Colonic mucosa (tissue), 4 donors: Measurements from ENCODE around the gene ROBO1. TPM values are rescaled to one million over a fixed set of nuclear protein-coding genes. Genes with fewer than 3 reads are reported as not detected.

Experiments used
- DNase-seq: peaks from one replicate; pipeline ENCODE4 v3.0.0-alpha.2; 2020
- H3K27ac ChIP-seq: fragments of 200-600 bp; one replicate; pipeline ENCODE4 v1.8.0; 2021
- H3K27me3 ChIP-seq: fragments of 200-600 bp; one replicate; pipeline ENCODE4 v1.8.0; 2021
- H3K36me3 ChIP-seq: fragments of 200-600 bp; one replicate; pipeline ENCODE4 v1.8.0; 2021
- H3K4me1 ChIP-seq: fragments of 200-600 bp; one replicate; pipeline ENCODE4 v1.8.0; 2021; ENCODE audit warnings: mild to moderate bottlenecking
- H3K4me3 ChIP-seq: fragments of 200-600 bp; one replicate; pipeline ENCODE4 v1.8.0; 2021
- H3K9ac ChIP-seq, 2 donors: one replicate each; pipeline ENCODE4 v1.7.0; 2013; ENCODE audit warnings: control low read depth in 2 of 2, low read depth in 2 of 2, low read length in 2 of 2
- H3K9me3 ChIP-seq: fragments of 200-600 bp; one replicate; pipeline ENCODE4 v1.8.0; 2021
- intact Hi-C: fragments of 100-400 bp; cut with DNase I; formaldehyde crosslinking; loops from one replicate; pipeline ENCODE4 v1.14.1; 2022
- total RNA-seq, 2 donors: library from RNA; stranded (reverse); fragmentation: NEBNext Ultra II Directional in 1 of 2; extraction: Animal tissue kit (Norgen Biotek cat#: 25700) in 1 of 2; gene quantifications; one replicate each; pipeline ENCODE4 v1.2.1, GENCODE V29; 2021
- TF ChIP-seq, protein P1 (sequence below): fragments of 200-600 bp; IDR thresholded peaks from one replicate; pipeline ENCODE4 v1.8.0; 2022; ENCODE audit warnings: antibody characterized with exemption, mild to moderate bottlenecking
- donor health status: healthy.
- donor health status: DM: no; HTN: no; CAD: no.
- donor health status: DM: no; HTN: no; CAD: no.

Gene ROBO1
- total RNA-seq, 2 donors from 2014 or later = 8.1 to 9.4 TPM

DNA sequence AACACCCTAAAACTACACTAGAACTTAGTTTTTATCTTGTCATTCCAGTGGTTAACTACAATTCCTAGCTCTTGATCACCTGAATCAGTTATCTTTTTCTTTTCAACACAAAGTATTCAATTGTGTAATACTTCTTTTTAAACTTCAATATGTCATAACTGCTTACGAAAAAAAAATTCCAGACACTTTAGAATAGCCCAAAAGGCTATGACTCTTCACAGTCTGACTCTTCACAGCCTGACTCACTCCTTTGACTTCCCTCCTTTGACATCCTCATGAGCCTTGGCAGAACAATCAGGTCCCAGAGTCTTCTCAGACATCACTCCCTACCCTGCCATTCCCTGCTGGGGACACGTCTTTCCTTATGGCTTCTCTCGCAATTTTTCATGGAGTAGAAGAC, 727.1 kb downstream of the ROBO1 start:
- no peaks in the 10 kb centered on the region for H3K9me3 ChIP-seq
- H3K27me3 ChIP-seq = no peaks in the 10 kb centered on the region
- TF ChIP-seq, protein P1, sequence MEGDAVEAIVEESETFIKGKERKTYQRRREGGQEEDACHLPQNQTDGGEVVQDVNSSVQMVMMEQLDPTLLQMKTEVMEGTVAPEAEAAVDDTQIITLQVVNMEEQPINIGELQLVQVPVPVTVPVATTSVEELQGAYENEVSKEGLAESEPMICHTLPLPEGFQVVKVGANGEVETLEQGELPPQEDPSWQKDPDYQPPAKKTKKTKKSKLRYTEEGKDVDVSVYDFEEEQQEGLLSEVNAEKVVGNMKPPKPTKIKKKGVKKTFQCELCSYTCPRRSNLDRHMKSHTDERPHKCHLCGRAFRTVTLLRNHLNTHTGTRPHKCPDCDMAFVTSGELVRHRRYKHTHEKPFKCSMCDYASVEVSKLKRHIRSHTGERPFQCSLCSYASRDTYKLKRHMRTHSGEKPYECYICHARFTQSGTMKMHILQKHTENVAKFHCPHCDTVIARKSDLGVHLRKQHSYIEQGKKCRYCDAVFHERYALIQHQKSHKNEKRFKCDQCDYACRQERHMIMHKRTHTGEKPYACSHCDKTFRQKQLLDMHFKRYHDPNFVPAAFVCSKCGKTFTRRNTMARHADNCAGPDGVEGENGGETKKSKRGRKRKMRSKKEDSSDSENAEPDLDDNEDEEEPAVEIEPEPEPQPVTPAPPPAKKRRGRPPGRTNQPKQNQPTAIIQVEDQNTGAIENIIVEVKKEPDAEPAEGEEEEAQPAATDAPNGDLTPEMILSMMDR = no peak
- no peak overlapping the region for H3K9ac ChIP-seq
- intact Hi-C loops = no loop called here
- H3K4me3 ChIP-seq = no peak overlapping the region
- no peak for DNase-seq
- H3K4me1 ChIP-seq = no peaks in the 10 kb centered on the region
- no peak overlapping the region for H3K27ac ChIP-seq
- H3K36me3 ChIP-seq = no peaks in the 10 kb centered on the region

DNA sequence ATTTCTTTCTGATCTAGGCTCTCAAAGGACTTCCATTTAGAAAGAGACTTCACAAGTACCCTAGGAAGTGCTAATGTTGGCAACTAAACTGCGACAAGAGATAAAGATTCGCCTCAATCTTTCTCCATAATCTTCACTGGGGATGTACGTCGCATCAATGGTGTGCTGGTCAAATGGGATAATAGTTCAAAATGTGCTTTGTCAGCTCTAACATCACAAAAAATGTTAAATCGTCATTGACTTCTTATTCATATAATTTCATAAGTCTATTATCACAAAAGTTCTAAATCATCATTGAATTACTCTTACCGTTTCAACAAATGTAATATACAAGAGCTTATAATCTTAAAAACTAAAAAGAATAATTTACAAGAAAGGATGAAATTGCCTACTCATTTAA, 727.7 kb downstream of the ROBO1 start:
- no peaks in the 10 kb centered on the region for H3K36me3 ChIP-seq
- intact Hi-C loops = no loop called here
- H3K27ac ChIP-seq = no peak overlapping the region
- H3K4me3 ChIP-seq = no peak overlapping the region
- no peaks in the 10 kb centered on the region for H3K27me3 ChIP-seq
- DNase-seq = no peak
- no peaks in the 10 kb centered on the region for H3K9me3 ChIP-seq
- H3K9ac ChIP-seq = no peak overlapping the region
- no peaks in the 10 kb centered on the region for H3K4me1 ChIP-seq
- TF ChIP-seq, protein P1 = no peak

DNA sequence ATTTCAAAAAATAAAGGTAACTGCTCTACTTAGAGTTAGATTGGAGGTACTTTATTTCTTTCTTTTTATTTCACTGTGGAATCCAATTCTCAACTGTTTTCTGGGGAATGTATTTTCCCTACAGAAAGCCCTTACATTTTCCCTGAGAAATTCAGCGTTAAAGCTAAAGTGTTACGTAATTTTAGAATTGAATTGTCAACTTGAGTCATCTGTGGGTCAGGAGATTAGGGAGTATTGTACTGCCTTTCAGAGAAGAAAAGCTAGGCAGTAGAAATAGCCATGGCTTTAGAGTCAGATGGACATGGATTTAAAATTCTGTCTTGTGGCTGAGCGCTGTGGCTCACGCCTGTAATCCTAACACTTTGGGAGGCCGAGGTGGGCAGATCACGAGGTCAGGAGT, 728.6 kb downstream of the ROBO1 start:
- no peaks in the 10 kb centered on the region for H3K27me3 ChIP-seq
- TF ChIP-seq, protein P1 = no peak
- no peak overlapping the region for H3K4me3 ChIP-seq
- no peaks in the 10 kb centered on the region for H3K36me3 ChIP-seq
- intact Hi-C loops = no loop called here
- no peak overlapping the region for H3K27ac ChIP-seq
- no peak overlapping the region for H3K9ac ChIP-seq
- H3K4me1 ChIP-seq = no peaks in the 10 kb centered on the region
- DNase-seq = no peak
- H3K9me3 ChIP-seq = no peaks in the 10 kb centered on the region

DNA sequence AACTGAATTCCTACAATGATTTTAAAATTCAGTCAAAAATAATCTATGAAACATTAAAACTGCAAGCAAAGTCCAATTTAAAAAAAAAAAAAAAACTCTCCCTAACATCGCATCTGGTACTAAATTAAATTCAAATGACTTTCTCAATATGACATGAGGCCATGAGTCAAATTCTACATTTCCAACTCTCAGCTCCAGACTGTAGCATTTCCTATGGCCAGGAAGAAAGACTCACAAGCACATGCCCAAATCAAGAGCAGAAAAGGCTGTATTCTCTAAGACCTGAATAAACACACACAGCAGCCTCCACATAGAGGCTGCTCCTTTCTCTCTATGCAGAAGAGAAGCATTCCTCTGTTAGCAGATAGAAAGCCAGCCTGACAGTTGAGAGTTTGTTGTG, 729.2 kb downstream of the ROBO1 start:
- TF ChIP-seq, protein P1 = no peak
- Histone ChIP-seq H3K4me1 (no peaks in the 10 kb centered on the region), H3K4me3 (no peak overlapping the region), H3K36me3 (no peaks in the 10 kb centered on the region), H3K9ac (no peak overlapping the region), H3K27ac (no peak overlapping the region), H3K9me3 (no peaks in the 10 kb centered on the region), H3K27me3 (no peaks in the 10 kb centered on the region)
- intact Hi-C loops = no loop called here
- DNase-seq = no peak

DNA sequence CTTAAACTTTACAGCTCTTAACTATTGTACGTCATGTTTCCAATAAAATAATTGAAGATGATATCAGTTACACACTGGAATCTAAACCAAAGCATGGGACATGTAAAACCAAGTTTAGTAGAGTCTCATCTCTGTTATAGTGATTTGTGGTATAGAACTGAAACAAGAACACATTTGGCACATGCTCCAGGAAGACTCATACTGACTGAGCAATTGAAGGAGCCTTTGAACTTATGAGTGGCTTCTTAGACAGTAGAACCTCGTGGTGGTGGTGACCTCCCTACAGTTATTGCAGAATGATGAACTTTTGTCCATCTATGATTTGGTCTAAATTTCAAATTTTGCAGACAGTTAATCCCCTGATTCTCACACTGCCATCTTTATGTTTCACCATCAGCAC, 729.7 kb downstream of the ROBO1 start:
- Histone ChIP-seq H3K9ac (no peak overlapping the region), H3K27ac (no peak overlapping the region), H3K36me3 (no peaks in the 10 kb centered on the region), H3K4me1 (no peaks in the 10 kb centered on the region), H3K27me3 (no peaks in the 10 kb centered on the region), H3K4me3 (no peak overlapping the region), H3K9me3 (no peaks in the 10 kb centered on the region)
- intact Hi-C loops = no loop called here
- TF ChIP-seq, protein P1 = no peak
- DNase-seq = no peak
